HepG2 (cell line): ENCODE measurements around the gene CNTN4. TPM values are rescaled to one million over a fixed set of nuclear protein-coding genes. Genes with fewer than 3 reads are reported as not detected.

ENCODE experiments used
- ATAC-seq: fragments of 200-7000 bp; cut with Tn5 transposase; 3 replicates; pipeline ENCODE4 v1.9.1; 2020; ENCODE audit warnings: mild to moderate bottlenecking, moderate library complexity
- BruUV-seq: library from RNA; stranded (reverse); fragments of 400-500 nt; replicated peaks from 2 replicates; lab custom pipeline; 2021; lab: Mats Ljungman, UMichigan
- CTCF ChIA-PET: fragments of 300-600 bp; formaldehyde crosslinking; extraction: SDS; loops from one replicate; lab custom pipeline; 2021; ENCODE audit warnings: low total read pairs, inconsistent platforms, low intra/inter-chr PET ratio; lab: Yijun Ruan, JAX
- POLR2A ChIA-PET: fragments of 350-600 bp; sonication (Branson Sonifier 250); formaldehyde crosslinking; loops from one replicate; lab custom pipeline; 2020; ENCODE audit warnings: antibody characterized with exemption, inconsistent platforms; lab: Yijun Ruan, JAX
- DNase-seq: peaks from one replicate; pipeline ENCODE4 v3.0.0-alpha.2; 2015; ENCODE audit warnings: low spot score
- FAIRE-seq: peaks from 3 replicates; lab custom pipeline; 2011; peaks lifted over from hg19 to GRCh38; lab: Jason Lieb, UNC
- H2AFZ ChIP-seq: one replicate; pipeline ENCODE4 v1.6.1; 2011; ENCODE audit warnings: low read length, inconsistent platforms
- H3K27ac ChIP-seq: fragments of 300-600 bp; 3 replicates; pipeline ENCODE4 v1.8.0; 2011; ENCODE audit warnings: mixed run types, mild to moderate bottlenecking, mixed read lengths, low read length, inconsistent platforms; ENCODE audit not compliant: insufficient read depth; ENCODE audit errors: extremely low read length
- H3K27me3 ChIP-seq, 2 experiments: fragments of 200-600 bp in 1 of 2; 2 replicates in 1 of 2; 3 replicates in 1 of 2; pipeline versions ENCODE4 v1.6.0 to v1.8.0; 2011; ENCODE audit warnings: low read length in 2 of 2, mild to moderate bottlenecking in 2 of 2, moderate library complexity in 2 of 2, inconsistent platforms in 1 of 2; ENCODE audit not compliant: insufficient read depth in 2 of 2, control insufficient read depth in 1 of 2
- H3K36me3 ChIP-seq, 2 experiments: fragments of 200-600 bp in 1 of 2; replicated peaks in 1 of 2; 2 replicates in 1 of 2; 3 replicates in 1 of 2; pipeline versions ENCODE4 v1.5.1 to v1.8.0; 2011; ENCODE audit warnings: low read length in 2 of 2, inconsistent platforms in 1 of 2; ENCODE audit not compliant: insufficient read depth in 2 of 2, control insufficient read depth in 1 of 2
- H3K4me1 ChIP-seq: 2 replicates; pipeline ENCODE4 v1.5.1; 2012; ENCODE audit warnings: low read length, inconsistent platforms; ENCODE audit not compliant: insufficient read depth
- H3K4me2 ChIP-seq: 2 replicates; pipeline ENCODE4 v1.6.0; 2011; ENCODE audit warnings: low read depth, low read length, inconsistent platforms
- H3K4me3 ChIP-seq, 3 experiments: fragments of 200-600 bp in 1 of 3; sonication (generic), shearing (Covaris generic) in 1 of 3; replicated peaks in 1 of 3; 2 replicates each; pipeline ENCODE4 v1.5.1; 2011 to 2016; ENCODE audit warnings: low read length in 3 of 3, inconsistent platforms in 2 of 3, low read depth in 2 of 3, mild to moderate bottlenecking in 2 of 3, control low read depth in 1 of 3, mixed read lengths in 1 of 3; ENCODE audit not compliant: insufficient read depth in 1 of 3
- H3K79me2 ChIP-seq: one replicate; pipeline ENCODE4 v1.6.1; 2011; ENCODE audit warnings: low read length, inconsistent platforms; ENCODE audit not compliant: insufficient read depth
- H3K9ac ChIP-seq: 2 replicates; pipeline ENCODE4 v1.6.0; 2011; ENCODE audit warnings: mild to moderate bottlenecking, low read depth, low read length, inconsistent platforms; ENCODE audit not compliant: insufficient read depth
- H3K9me3 ChIP-seq: 2 replicates; pipeline ENCODE4 v1.5.1; 2012; ENCODE audit warnings: mild to moderate bottlenecking, low read length
- H4K20me1 ChIP-seq: 2 replicates; pipeline ENCODE4 v1.6.0; 2011; ENCODE audit warnings: inconsistent platforms, mild to moderate bottlenecking, low read length, moderate library complexity; ENCODE audit not compliant: insufficient read depth
- ATF3 ChIP-seq: sonication (generic); formaldehyde crosslinking; IDR thresholded peaks from 2 replicates; pipeline ENCODE4 v1.4.0; 2020; ENCODE audit warnings: missing genetic modification reagents
- DMAP1 ChIP-seq: IDR thresholded peaks from 2 replicates; pipeline ENCODE4 v1.6.1; 2016
- DNMT3B ChIP-seq: conservative IDR thresholded peaks from 2 replicates; pipeline ENCODE4 v1.6.1; 2016; ENCODE audit warnings: missing biosample characterization, control low read depth
- GATAD1 ChIP-seq: IDR thresholded peaks from 2 replicates; pipeline ENCODE4 v1.6.1; 2016; ENCODE audit warnings: missing genetic modification reagents, missing compliant biosample characterization
- MXD4 ChIP-seq: IDR thresholded peaks from 2 replicates; pipeline ENCODE4 v1.6.1; 2016; ENCODE audit warnings: mild to moderate bottlenecking, missing biosample characterization, missing genetic modification reagents
- SPEN ChIP-seq: sonication (generic); formaldehyde crosslinking; IDR thresholded peaks from 2 replicates; pipeline ENCODE4 v1.5.1; 2020; ENCODE audit warnings: low read depth, mild to moderate bottlenecking, missing genetic modification reagents
- SRF ChIP-seq: IDR thresholded peaks from 2 replicates; pipeline ENCODE4 v1.6.1; 2011; ENCODE audit warnings: mild to moderate bottlenecking, low read depth, low read length, moderate library complexity
- ZNF577 ChIP-seq: sonication (generic); formaldehyde crosslinking; IDR thresholded peaks from 2 replicates; pipeline ENCODE4 v1.4.0; 2020; ENCODE audit warnings: mild to moderate bottlenecking, low read depth, missing genetic modification reagents, borderline replicate concordance
- ZNF788 ChIP-seq: sonication (generic); formaldehyde crosslinking; IDR thresholded peaks from 2 replicates; pipeline ENCODE4 v1.5.0; 2020; ENCODE audit warnings: mild to moderate bottlenecking, missing genetic modification reagents, borderline replicate concordance
- WGBS: methylation state at CpG from one replicate; pipeline ENCODE4 v1.1.6; 2017; ENCODE audit warnings: low lambda C conversion rate; 5-methylcytosine and 5-hydroxymethylcytosine counted together
- in situ Hi-C: cut with HindIII; loops from 2 replicates; pipeline ENCODE4 v1.10.0; 2017; ENCODE audit warnings: low pct_unique_long_range_greater_than_20kb; ENCODE audit not compliant: extremely low pct_ligation_motif_present
- intact Hi-C: fragments of 100-400 bp; cut with micrococcal nuclease; formaldehyde crosslinking; loops from one replicate; pipeline ENCODE4 v1.10.0; 2022; ENCODE audit not compliant: unreplicated experiment
- polyA plus RNA-seq, 8 experiments: library from polyadenylated mRNA; depleted of rRNA in 3 of 8; stranded (reverse) in 7 of 8; unstranded in 1 of 8; fragments of >200 nt; fragmentation: Illumina TruSeq in 4 of 8; extraction: Trizol in 4 of 8; gene quantifications; 2 replicates each; pipeline versions ENCODE4 v1.2.1 to v1.2.3, GENCODE V29; 2011 to 2016; ENCODE audit warnings: low read depth in 4 of 8, missing spikeins in 1 of 8, mixed read lengths in 1 of 8; ENCODE audit not compliant: insufficient read depth in 1 of 8
- total RNA-seq, 5 experiments: library from RNA; depleted of rRNA; stranded (reverse); fragments of >200 nt; fragmentation: Illumina TruSeq; extraction: Trizol; gene quantifications; 2 replicates each; pipeline ENCODE4 v1.2.3, GENCODE V29; 2016; ENCODE audit warnings: low read depth in 1 of 5
- TF ChIP-seq, protein P1 (sequence below): sonication (generic); formaldehyde crosslinking; IDR thresholded peaks from 2 replicates; pipeline ENCODE4 v1.4.0; 2020; ENCODE audit warnings: missing genetic modification reagents
- TF ChIP-seq, protein P2 (sequence below): sonication (generic); formaldehyde crosslinking; IDR thresholded peaks from 2 replicates; pipeline ENCODE4 v1.4.0; 2020; ENCODE audit warnings: missing genetic modification reagents
- TF ChIP-seq, protein P3 (sequence below): sonication (generic); formaldehyde crosslinking; IDR thresholded peaks from 2 replicates; pipeline ENCODE4 v1.9.0; 2021; ENCODE audit warnings: mild to moderate bottlenecking, missing genetic modification reagents

Gene CNTN4
- total and polyA plus RNA-seq, 2 of the 13 experiments (the other 11 are each of a cell fraction or from before 2014, with no cell fraction given), result 0.01 to 0.13 TPM

DNA sequence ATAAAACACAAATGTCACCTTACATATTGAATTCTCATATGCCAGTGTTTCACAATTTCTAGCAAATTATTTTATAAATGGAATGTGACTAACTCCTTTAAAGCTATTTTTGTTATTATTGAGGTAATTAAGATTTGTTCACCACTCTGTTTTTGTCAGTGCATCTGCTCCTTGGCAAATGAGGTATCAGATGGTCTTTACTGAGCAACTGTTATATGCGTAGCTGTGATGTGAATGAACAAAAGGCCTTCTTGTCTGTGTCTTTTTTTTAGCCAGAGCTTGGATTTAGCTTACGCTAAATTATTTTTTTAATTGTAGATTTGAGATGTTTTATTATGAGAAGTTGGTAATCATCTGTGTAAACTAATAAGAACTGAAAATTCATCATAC, 886.2 kb downstream of the CNTN4 start:
- H3K27me3 ChIP-seq, result peaks cover 0 to 1% of the 10 kb centered on the region in 2 experiments; a peak in 1 of 5 replicates
- BruUV-seq, result no TSS peak
- no peaks in the 10 kb centered on the region for H3K36me3 ChIP-seq
- CTCF ChIA-PET, result no interaction called here
- H3K4me1 ChIP-seq, result no peaks in the 10 kb centered on the region
- H2AFZ ChIP-seq, result no peak overlapping the region
- H3K4me2 ChIP-seq, result no peak overlapping the region
- POLR2A ChIA-PET, result no interaction called here
- ATAC-seq, result no peak
- H3K4me3 ChIP-seq, result no peak overlapping the region
- H4K20me1 ChIP-seq, result no peaks in the 10 kb centered on the region
- FAIRE-seq, result no peak
- H3K79me2 ChIP-seq, result no peaks in the 10 kb centered on the region
- no peak for DNase-seq
- H3K27ac ChIP-seq, result no peak overlapping the region
- intact Hi-C loops (no loop called here), in situ Hi-C loops (no loop called here)
- no peak overlapping the region for H3K9ac ChIP-seq
- no peaks in the 10 kb centered on the region for H3K9me3 ChIP-seq
- 11% methylated on average over 2 of the region's 2 CpGs for WGBS
- TF ChIP-seq ZNF788, result no peak
- TF ChIP-seq, protein P1, sequence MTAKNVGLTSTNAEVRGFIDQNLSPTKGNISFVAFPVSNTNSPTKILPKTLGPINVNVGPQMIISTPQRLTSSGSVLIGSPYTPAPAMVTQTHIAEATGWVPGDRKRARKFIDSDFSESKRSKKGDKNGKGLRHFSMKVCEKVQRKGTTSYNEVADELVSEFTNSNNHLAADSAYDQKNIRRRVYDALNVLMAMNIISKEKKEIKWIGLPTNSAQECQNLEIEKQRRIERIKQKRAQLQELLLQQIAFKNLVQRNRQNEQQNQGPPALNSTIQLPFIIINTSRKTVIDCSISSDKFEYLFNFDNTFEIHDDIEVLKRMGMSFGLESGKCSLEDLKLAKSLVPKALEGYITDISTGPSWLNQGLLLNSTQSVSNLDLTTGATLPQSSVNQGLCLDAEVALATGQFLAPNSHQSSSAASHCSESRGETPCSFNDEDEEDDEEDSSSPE (CRISPR knock-in tag), result no peak
- TF ChIP-seq ZNF577, result no peak
- no peak for TF ChIP-seq SPEN (CRISPR knock-in tag)
- TF ChIP-seq ATF3 (CRISPR knock-in tag), result no peak
- TF ChIP-seq SRF, result no peak
- TF ChIP-seq, protein P2, sequence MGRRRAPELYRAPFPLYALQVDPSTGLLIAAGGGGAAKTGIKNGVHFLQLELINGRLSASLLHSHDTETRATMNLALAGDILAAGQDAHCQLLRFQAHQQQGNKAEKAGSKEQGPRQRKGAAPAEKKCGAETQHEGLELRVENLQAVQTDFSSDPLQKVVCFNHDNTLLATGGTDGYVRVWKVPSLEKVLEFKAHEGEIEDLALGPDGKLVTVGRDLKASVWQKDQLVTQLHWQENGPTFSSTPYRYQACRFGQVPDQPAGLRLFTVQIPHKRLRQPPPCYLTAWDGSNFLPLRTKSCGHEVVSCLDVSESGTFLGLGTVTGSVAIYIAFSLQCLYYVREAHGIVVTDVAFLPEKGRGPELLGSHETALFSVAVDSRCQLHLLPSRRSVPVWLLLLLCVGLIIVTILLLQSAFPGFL (CRISPR knock-in tag), result no peak
- TF ChIP-seq, protein P3, sequence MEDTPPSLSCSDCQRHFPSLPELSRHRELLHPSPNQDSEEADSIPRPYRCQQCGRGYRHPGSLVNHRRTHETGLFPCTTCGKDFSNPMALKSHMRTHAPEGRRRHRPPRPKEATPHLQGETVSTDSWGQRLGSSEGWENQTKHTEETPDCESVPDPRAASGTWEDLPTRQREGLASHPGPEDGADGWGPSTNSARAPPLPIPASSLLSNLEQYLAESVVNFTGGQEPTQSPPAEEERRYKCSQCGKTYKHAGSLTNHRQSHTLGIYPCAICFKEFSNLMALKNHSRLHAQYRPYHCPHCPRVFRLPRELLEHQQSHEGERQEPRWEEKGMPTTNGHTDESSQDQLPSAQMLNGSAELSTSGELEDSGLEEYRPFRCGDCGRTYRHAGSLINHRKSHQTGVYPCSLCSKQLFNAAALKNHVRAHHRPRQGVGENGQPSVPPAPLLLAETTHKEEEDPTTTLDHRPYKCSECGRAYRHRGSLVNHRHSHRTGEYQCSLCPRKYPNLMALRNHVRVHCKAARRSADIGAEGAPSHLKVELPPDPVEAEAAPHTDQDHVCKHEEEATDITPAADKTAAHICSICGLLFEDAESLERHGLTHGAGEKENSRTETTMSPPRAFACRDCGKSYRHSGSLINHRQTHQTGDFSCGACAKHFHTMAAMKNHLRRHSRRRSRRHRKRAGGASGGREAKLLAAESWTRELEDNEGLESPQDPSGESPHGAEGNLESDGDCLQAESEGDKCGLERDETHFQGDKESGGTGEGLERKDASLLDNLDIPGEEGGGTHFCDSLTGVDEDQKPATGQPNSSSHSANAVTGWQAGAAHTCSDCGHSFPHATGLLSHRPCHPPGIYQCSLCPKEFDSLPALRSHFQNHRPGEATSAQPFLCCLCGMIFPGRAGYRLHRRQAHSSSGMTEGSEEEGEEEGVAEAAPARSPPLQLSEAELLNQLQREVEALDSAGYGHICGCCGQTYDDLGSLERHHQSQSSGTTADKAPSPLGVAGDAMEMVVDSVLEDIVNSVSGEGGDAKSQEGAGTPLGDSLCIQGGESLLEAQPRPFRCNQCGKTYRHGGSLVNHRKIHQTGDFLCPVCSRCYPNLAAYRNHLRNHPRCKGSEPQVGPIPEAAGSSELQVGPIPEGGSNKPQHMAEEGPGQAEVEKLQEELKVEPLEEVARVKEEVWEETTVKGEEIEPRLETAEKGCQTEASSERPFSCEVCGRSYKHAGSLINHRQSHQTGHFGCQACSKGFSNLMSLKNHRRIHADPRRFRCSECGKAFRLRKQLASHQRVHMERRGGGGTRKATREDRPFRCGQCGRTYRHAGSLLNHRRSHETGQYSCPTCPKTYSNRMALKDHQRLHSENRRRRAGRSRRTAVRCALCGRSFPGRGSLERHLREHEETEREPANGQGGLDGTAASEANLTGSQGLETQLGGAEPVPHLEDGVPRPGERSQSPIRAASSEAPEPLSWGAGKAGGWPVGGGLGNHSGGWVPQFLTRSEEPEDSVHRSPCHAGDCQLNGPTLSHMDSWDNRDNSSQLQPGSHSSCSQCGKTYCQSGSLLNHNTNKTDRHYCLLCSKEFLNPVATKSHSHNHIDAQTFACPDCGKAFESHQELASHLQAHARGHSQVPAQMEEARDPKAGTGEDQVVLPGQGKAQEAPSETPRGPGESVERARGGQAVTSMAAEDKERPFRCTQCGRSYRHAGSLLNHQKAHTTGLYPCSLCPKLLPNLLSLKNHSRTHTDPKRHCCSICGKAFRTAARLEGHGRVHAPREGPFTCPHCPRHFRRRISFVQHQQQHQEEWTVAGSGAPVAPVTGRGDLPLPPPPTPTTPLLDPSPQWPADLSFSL (CRISPR knock-in tag), result no peak
- no peak for TF ChIP-seq GATAD1 (CRISPR knock-in tag)
- no peak for TF ChIP-seq DMAP1 (CRISPR knock-in tag)
- TF ChIP-seq MXD4 (CRISPR knock-in tag), result no peak
- TF ChIP-seq DNMT3B (CRISPR knock-in tag), result no peak
